ENCODE measurements around the gene CEACAM19. TPM values are rescaled to one million over a fixed set of nuclear protein-coding genes. Genes with fewer than 3 reads are reported as not detected.
A peak's percentile ranks its signal among the peaks of the same experiment; 100 is the strongest.

CEACAM19 gene
- total RNA-seq, 1 experiment from 2014 or later = 3.5 TPM

DNA sequence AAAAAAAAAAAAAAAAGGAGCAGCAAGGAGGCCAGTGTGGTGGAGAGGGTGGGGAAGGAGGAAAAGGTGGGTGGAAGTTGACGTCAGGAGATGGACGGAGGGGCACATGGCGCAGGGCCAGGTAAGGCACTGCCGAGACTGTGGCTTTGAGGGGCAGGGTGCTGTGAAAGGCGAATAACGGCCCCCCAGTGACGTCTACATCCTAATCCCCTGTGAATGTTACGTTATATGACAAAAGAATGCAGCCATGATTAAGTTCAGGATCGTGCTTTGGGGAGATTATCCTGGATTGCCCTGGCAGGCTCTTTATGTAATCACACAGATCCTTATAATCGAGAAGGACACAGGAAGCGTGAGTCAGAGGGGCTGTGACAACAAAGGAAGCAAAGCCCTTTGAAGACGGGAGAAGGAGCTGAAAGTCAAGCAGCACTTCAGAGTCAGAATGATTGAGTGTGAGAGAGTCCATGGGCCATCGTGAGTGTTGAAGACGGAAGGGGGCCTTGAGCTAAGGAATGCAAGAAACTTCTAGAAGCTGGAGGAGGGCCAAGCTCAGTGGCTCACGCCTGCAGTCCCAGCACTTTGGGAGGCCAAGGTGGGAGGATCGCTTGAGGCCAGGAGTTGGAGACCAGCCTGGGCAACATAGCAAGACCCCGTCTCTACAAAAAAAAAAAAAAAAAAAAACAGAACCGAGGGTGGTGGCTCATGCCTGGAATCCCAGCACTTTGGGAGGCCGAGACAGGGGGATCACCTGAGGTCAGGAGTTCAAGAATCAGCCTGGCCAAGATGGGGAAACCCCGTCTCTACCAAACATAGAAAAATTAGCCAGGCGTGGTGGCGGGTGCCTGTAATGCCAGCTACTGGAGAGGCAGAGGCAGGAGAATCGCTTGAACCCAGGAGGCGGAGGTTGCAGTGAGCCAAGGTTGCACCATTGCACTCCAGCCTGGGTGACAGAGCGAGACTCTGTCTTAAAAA lies 13.9 kb downstream of the CEACAM19 start:
- WGBS (ENCODE audit: extremely low coverage, insufficient read length, low lambda C conversion rate) = no CpG with 5 or more reads among the region's 25 CpGs
- H3K4me2 ChIP-seq (ENCODE audit: insufficient read depth, insufficient read length, low read length) = no peak overlapping the region

More for the DNA sequence above, 13.9 kb downstream of the CEACAM19 start:
- H4K8ac ChIP-seq (replicated peaks; ENCODE audit: insufficient read length, low read depth, low read length) = no peak overlapping the region
- H3K56ac ChIP-seq (ENCODE audit: insufficient read length, low read depth, low read length) = no peak overlapping the region
- H2BK120ac ChIP-seq (ENCODE audit: low read depth, low read length, poor library complexity, severe bottlenecking) = no peak overlapping the region
- H3K27me3 ChIP-seq (ENCODE audit: insufficient read depth, low read length) = no peaks in the 10 kb centered on the region
- H3K4me1 ChIP-seq (ENCODE audit: insufficient read depth, low read length) = peaks cover 2% of the 10 kb centered on the region; the same call in 1 of the 2 replicates
- no peak overlapping the region for H4K91ac ChIP-seq (ENCODE audit: insufficient read length, low read depth, low read length)
- H3K4me1 Mint-ChIP-seq = peaks cover 15 to 18% of the 10 kb centered on the region in 2 experiments
- no peak overlapping the region for H3K14ac ChIP-seq (ENCODE audit: insufficient read depth, low read length)
- H3T11ph ChIP-seq (ENCODE audit: low read length) = no peak overlapping the region
- H3K18ac ChIP-seq (ENCODE audit: insufficient read length, low read depth, low read length) = no peak overlapping the region
- H3K23ac ChIP-seq (ENCODE audit: insufficient read length, low read depth, low read length) = no peak overlapping the region
- H3K4me3 Mint-ChIP-seq = no peak overlapping the region
- no peaks in the 10 kb centered on the region for H3K79me1 ChIP-seq (ENCODE audit: insufficient read depth, low read depth, low read length, poor library complexity, severe bottlenecking)
- no peak overlapping the region for H4K5ac ChIP-seq (ENCODE audit: insufficient read length, low read depth, low read length)
- H3K9ac ChIP-seq (ENCODE audit: extremely low read depth, insufficient read length, low read length) = no peak overlapping the region
- no peaks in the 10 kb centered on the region for H3K79me2 ChIP-seq (ENCODE audit: insufficient read depth, low read length)
- no peak overlapping the region for H2BK15ac ChIP-seq (ENCODE audit: low read depth, low read length)
- no peaks in the 10 kb centered on the region for H3K9me3 Mint-ChIP-seq
- no peak overlapping the region for H2BK5ac ChIP-seq (ENCODE audit: insufficient read length, low read length)
- no peaks in the 10 kb centered on the region for H3K23me2 ChIP-seq (ENCODE audit: insufficient read length, low read depth, low read length, poor library complexity, severe bottlenecking)
- peak overlapping the region; percentile 4 to 48 (median 47); a peak in 4 of 7 replicates for H3K27ac Mint-ChIP-seq
- peaks cover 11% of the 10 kb centered on the region for H3K27me3 Mint-ChIP-seq (ENCODE audit: low read depth)
- H3K9me3 ChIP-seq (ENCODE audit: control insufficient read depth, low read depth, low read length) = no peaks in the 10 kb centered on the region
- H3K4ac ChIP-seq (ENCODE audit: low read depth, low read length) = no peak overlapping the region
- no peaks in the 10 kb centered on the region for H4K20me1 ChIP-seq (ENCODE audit: control insufficient read depth, insufficient read depth, insufficient read length)
- H2AFZ ChIP-seq (ENCODE audit: low read length) = no peak overlapping the region
- no peak overlapping the region for H3K27ac ChIP-seq (ENCODE audit: insufficient read length, low read depth, low read length)
- DNase-seq = peak; percentile 51
- H2BK12ac ChIP-seq (ENCODE audit: insufficient read length, low read depth, low read length) = no peak overlapping the region
- no peak overlapping the region for H2BK20ac ChIP-seq (ENCODE audit: low read depth, low read length, poor library complexity, severe bottlenecking)
- no peak for TF ChIP-seq CTCF (conservative IDR thresholded peaks at IDR 0.05)
- H3K36me3 Mint-ChIP-seq (ENCODE audit: insufficient read depth in 1 of 3, low read depth in 3 of 3) = no peaks in the 10 kb centered on the region
- no peak overlapping the region for H2AK5ac ChIP-seq (ENCODE audit: insufficient read length, low read length)
